GM19455 (cell line): ENCODE results near the gene STK32B.
"Not testable (repeated sequence)": the region's sequence is repeated elsewhere in the genome, so short reads cannot be mapped to it uniquely, and the experiment has no call there.

Source experiments
- ATAC-seq: cut with Tn5 transposase; IDR thresholded peaks from one replicate; pipeline ENCODE4 v1.9.1; 2021; ENCODE audit not compliant: unreplicated experiment

The STK32B gene

GRCh38 chr4:5051278-5052203 lies at the start of gene STK32B:
TSS of gene STK32B (plus strand) at chr4:5051480.
- ATAC-seq = no peak

GRCh38 chr4:5001641-5002040 lies 49.6 kb upstream of the STK32B start:
- ATAC-seq = not testable (repeated sequence)

- ATAC-seq = no peak
These were observed 47.9 kb upstream of the STK32B start for GRCh38 chr4:5003372-5003857.

GRCh38 chr4:5003918-5004317 lies 47.4 kb upstream of the STK32B start:
- no peak for ATAC-seq

- ATAC-seq = no peak
These were observed 46.8 kb upstream of the STK32B start for GRCh38 chr4:5004496-5004895.

- not testable (repeated sequence) for ATAC-seq
These were observed 44.3 kb upstream of the STK32B start for GRCh38 chr4:5006932-5007331.

GRCh38 chr4:5009796-5010195 lies 41.5 kb upstream of the STK32B start:
- ATAC-seq = no peak

- ATAC-seq = no peak
These were observed 40.3 kb upstream of the STK32B start for GRCh38 chr4:5010984-5011383.

- ATAC-seq = no peak
These were observed 38.9 kb upstream of the STK32B start for GRCh38 chr4:5012244-5012898.

- no peak for ATAC-seq
These were observed 38.3 kb upstream of the STK32B start for GRCh38 chr4:5012958-5013357.

- no peak for ATAC-seq
These were observed 37.1 kb upstream of the STK32B start for GRCh38 chr4:5014007-5014682.

- ATAC-seq = no peak
These were observed 33.2 kb upstream of the STK32B start for GRCh38 chr4:5018096-5018495.

GRCh38 chr4:5018603-5019002 lies 32.7 kb upstream of the STK32B start:
- no peak for ATAC-seq

- no peak for ATAC-seq
These were observed 32.0 kb upstream of the STK32B start, which contains the start of gene CYTL1 for GRCh38 chr4:5019274-5019673. TSS of gene CYTL1 (minus strand) at chr4:5019458. CDS start at chr4:5019445, 13 bp downstream.

GRCh38 chr4:5019796-5020195 lies 31.5 kb upstream of the STK32B start:
- no peak for ATAC-seq

GRCh38 chr4:5020341-5020740 lies 30.9 kb upstream of the STK32B start:
- no peak for ATAC-seq

GRCh38 chr4:5021546-5021945 lies 29.7 kb upstream of the STK32B start:
- ATAC-seq = no peak

- no peak for ATAC-seq
These were observed 26.6 kb upstream of the STK32B start for GRCh38 chr4:5024673-5025072.

- ATAC-seq = no peak
These were observed 24.9 kb upstream of the STK32B start for GRCh38 chr4:5026371-5026770.

- no peak for ATAC-seq
These were observed 23.9 kb upstream of the STK32B start for GRCh38 chr4:5027346-5027745.

- ATAC-seq = no peak
These were observed 22.8 kb upstream of the STK32B start for GRCh38 chr4:5028480-5028879.
